ENCODE results near the gene ZMYM5. TPM values are rescaled to one million over a fixed set of nuclear protein-coding genes. Genes with fewer than 3 reads are reported as not detected.

The ZMYM5 gene
- total RNA-seq, 4 donors from 2014 or later, result 9.7 to 13.4 (median 11.9) TPM

Other genes starting within 250 kb of the ZMYM5 start
- 10 to 100 TPM; 34.1 to 40.3 (median 39.0) TPM for gene MPHOSPH8, start 230.0 kb downstream of the ZMYM5 start, total RNA-seq
- 10 to 100 TPM; 35.0 to 53.8 (median 48.4) TPM for gene PSPC1, start 80.7 kb downstream of the ZMYM5 start, total RNA-seq
- gene ZMYM2, start 95.1 kb upstream of the ZMYM5 start, total RNA-seq, result 10 to 100 TPM; 36.8 to 49.4 (median 45.5) TPM